ENCODE results near the gene GDI1.

The GDI1 gene

DNA sequence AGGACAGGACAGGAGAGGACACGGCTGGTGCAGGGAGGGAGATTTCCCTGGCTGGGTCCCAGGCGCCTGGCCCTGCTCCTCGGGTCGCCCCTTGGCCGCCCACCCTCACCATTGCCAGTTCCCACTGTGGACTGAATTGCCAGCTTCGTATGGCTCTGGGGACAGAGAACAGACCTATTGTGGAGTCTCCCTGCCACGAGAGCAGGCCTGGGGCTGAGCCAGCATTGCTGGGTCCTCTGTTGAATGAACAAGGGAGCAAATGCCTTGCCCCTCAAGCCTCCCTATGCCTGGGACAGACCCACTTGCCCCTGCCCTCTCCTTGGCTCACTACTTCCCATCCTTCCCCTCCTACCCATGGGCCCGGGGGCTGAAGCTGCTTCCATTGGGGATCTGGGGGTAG is 25.4 kb downstream of the GDI1 start:
- no peak for DNase-seq (ENCODE audit: low read depth in 2 of 2)

DNA sequence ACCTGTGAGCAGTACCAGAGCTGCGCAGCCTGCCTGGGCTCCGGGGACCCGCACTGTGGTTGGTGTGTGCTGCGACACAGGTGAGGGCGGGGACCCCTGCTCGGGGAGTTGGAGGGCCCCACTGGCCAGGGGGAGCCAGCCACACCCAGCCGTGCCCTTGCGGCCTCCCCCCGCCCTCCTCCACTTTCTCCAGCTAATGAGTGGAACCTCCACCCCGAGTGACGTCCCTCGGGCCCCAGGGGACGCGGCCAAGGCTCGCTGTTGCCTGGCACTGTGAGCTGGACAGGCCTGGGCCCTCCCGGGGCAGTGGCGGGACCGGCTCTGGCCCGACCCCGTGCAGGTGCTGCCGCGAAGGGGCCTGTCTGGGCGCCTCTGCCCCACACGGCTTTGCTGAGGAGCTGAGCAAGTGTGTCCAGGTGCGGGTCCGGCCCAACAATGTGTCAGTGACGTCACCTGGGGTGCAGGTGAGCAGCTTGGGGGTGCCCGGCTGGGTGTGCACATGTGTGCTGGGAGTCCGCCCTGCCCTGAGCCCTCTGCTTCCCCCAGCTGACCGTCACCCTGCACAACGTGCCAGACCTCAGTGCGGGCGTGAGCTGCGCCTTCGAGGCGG is 26.8 kb downstream of the GDI1 start:
- DNase-seq (ENCODE audit: low read depth in 2 of 2) = no peak

DNA sequence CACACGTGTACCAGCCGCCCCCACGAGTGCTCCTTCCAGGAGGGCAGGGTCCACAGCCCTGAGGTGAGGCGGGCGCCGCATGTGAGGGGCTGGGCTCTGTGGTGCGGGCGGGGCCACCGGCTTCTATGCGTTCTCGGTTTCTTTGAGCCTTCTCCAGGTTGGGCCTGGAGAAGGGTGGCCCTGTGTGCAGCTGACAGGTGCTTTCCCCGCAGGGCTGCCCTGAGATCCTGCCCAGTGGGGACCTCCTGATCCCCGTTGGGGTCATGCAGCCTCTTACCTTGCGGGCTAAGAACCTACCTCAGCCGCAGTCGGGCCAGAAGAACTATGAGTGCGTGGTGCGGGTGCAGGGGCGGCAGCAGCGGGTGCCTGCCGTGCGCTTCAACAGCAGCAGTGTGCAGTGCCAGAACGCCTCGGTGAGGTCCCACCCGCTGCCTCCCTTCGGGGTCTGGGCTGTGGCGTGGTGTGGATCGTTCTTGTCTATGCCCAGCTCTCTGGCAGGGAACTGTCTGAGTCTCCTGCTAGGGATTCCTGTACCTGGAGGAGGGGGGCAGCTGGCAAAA is 27.9 kb downstream of the GDI1 start:
- DNase-seq (ENCODE audit: low read depth in 2 of 2) = no peak

DNA sequence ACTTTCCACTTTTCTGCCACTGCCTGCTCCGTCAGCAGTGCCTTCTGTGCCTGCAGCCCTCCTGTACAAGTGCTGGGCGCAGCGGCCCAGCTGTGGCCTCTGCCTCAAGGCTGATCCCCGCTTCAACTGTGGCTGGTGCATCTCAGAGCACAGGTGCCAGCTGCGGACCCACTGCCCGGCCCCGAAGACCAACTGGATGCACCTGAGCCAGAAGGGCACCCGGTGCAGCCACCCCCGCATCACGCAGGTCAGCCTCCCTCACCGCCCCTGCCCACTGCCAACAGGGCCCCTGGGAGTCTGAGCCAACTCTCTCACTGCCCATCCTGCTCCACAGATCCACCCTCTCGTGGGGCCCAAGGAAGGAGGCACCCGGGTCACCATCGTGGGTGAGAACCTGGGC is 28.6 kb downstream of the GDI1 start:
- DNase-seq (ENCODE audit: low read depth in 2 of 2) = no peak

- DNase-seq (ENCODE audit: low read depth in 2 of 2) = no peak
These were observed 29.1 kb downstream of the GDI1 start for GRCh38 chrX:154466036-154466435.

DNA sequence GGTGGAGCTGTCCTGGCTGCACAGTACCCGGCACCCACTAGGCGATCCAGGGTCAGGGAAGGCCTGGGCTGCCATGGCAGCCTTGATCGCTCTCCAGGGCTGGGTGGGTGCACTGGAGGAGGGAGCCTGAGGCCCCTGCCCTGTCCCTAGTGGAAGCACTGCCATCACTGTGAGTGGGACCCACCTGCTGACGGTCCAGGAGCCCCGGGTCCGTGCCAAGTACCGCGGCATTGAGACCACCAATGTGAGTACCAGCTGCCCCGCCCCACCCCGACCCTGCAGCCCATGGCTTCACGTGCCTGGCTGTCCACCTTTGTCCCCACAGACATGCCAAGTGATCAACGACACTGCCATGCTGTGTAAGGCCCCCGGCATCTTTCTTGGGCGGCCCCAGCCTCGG is 30.0 kb downstream of the GDI1 start:
- DNase-seq (ENCODE audit: low read depth in 2 of 2) = no peak

DNA sequence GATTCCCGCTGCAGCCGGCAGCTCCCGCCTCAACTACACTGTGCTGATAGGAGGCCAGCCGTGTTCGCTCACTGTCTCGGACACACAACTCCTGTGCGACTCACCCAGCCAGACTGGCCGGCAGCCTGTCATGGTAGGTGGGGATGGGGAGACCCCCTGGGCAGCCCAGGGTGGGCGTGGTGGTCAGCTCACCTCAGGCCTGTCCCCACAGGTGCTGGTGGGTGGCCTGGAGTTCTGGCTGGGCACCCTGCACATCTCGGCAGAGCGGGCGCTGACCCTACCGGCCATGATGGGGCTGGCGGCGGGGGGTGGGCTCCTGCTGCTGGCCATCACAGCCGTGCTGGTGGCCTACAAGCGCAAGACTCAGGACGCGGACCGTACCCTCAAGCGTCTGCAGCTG is 30.6 kb downstream of the GDI1 start:
- DNase-seq (ENCODE audit: low read depth in 2 of 2) = no peak

DNA sequence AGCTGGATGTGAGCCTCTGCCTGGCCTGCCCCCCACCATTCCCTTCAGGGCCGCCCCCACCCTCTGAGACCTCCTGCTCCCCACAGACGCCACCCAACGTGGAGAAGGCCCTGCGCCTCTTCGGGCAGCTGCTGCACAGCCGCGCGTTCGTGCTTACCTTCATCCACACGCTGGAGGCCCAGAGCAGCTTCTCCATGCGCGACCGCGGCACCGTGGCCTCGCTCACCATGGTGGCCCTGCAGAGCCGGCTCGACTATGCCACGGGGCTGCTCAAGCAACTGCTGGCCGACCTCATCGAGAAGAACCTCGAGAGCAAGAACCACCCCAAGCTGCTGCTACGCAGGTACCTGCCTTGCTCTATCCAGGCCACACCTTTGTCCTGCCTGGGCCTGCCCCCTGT is 31.3 kb downstream of the GDI1 start:
- no peak for DNase-seq (ENCODE audit: low read depth in 2 of 2)

DNA sequence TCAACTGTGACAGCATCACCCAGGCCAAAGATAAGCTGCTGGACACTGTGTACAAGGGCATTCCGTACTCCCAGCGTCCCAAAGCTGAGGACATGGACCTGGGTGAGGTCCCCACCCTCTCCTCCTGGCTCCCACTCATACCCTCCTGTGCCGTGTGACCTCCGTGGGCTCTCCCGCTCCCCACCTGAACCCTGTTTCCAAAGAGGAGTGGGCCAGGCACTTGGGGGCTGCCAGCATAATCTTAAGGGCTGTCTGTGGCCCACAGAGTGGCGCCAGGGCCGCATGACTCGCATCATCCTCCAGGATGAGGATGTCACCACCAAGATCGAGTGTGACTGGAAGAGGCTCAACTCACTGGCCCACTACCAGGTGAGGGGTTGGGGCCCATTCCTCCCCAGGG is 32.2 kb downstream of the GDI1 start:
- DNase-seq (ENCODE audit: low read depth in 2 of 2) = no peak

- DNase-seq (ENCODE audit: low read depth in 2 of 2) = no peak
These were observed 32.9 kb downstream of the GDI1 start for GRCh38 chrX:154469880-154470279.

DNA sequence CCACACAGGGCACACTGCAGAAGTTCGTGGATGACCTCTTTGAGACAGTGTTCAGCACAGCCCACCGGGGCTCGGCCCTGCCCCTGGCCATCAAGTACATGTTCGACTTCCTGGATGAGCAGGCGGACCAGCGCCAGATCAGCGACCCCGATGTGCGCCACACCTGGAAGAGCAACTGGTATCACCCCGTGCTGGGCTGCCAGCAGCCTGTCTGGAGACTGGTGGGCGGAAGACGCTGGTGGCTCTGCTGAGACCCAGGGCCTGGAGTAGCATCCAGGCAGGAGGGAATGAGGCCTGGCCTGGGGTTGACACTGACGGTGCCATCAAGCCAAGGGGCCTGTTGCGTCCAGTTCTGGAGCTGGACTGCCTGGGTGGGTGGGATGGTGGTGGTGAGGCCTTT is 33.5 kb downstream of the GDI1 start:
- DNase-seq (ENCODE audit: low read depth in 2 of 2) = no peak

- no peak for DNase-seq (ENCODE audit: low read depth in 2 of 2)
These were observed 34.1 kb downstream of the GDI1 start for GRCh38 chrX:154470914-154471568.

- no peak for DNase-seq (ENCODE audit: low read depth in 2 of 2)
These were observed 35.1 kb downstream of the GDI1 start for GRCh38 chrX:154471839-154472684.

DNA sequence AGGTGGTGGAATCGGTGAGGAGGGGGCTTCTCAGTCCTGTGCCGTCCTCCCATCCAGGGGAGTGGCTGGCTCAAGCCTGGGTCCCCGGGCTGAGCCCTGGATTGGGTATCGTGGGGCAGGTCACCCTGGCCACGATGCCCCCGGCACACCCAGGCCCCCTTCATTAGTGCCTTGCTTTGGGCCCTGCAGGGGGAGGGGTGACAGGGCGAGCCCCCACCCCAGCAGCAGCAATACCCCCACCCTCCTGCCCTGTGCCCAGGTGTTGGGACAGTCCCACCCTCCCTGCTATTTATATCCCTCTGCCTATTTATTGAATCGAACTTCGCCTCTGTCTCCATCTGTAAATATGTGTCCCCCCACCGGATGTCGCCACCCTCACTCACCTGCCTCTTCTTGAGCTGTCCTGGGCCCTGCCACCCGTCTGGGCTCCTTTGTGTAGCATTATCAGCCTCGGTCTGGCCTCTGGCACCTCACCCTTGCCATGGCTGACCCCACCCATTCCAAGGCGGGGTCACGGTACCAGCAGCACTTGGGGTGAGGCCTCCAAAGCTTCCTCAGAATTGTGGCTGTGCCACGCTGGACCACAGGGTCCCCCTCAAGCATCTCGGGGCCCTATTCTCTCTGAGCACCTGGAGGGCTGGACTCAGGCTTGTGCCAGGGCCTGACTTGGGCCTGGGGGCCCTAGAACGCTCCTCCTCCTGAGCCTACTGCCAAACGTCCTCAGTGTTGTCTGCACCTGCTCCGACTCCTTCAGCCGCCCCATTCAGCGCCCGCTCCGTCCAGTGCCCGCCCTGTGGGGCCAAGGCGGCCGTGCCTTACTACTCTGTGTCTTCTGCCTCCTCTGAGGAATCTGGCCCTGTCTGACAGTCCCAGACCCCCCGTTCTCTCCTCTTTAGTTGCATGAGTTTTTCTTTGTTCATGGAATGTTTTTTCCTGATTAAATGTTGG is 36.0 kb downstream of the GDI1 start:
- no peak for DNase-seq (ENCODE audit: low read depth in 2 of 2)

GRCh38 chrX:154473683-154474082 is 36.7 kb downstream of the GDI1 start:
- no peak for DNase-seq (ENCODE audit: low read depth in 2 of 2)

- DNase-seq (ENCODE audit: low read depth in 2 of 2) = no peak
These were observed 39.9 kb downstream of the GDI1 start for GRCh38 chrX:154476821-154477220.

GRCh38 chrX:154477891-154478477 is 41.0 kb downstream of the GDI1 start:
- DNase-seq (ENCODE audit: low read depth in 2 of 2) = no peak

DNA sequence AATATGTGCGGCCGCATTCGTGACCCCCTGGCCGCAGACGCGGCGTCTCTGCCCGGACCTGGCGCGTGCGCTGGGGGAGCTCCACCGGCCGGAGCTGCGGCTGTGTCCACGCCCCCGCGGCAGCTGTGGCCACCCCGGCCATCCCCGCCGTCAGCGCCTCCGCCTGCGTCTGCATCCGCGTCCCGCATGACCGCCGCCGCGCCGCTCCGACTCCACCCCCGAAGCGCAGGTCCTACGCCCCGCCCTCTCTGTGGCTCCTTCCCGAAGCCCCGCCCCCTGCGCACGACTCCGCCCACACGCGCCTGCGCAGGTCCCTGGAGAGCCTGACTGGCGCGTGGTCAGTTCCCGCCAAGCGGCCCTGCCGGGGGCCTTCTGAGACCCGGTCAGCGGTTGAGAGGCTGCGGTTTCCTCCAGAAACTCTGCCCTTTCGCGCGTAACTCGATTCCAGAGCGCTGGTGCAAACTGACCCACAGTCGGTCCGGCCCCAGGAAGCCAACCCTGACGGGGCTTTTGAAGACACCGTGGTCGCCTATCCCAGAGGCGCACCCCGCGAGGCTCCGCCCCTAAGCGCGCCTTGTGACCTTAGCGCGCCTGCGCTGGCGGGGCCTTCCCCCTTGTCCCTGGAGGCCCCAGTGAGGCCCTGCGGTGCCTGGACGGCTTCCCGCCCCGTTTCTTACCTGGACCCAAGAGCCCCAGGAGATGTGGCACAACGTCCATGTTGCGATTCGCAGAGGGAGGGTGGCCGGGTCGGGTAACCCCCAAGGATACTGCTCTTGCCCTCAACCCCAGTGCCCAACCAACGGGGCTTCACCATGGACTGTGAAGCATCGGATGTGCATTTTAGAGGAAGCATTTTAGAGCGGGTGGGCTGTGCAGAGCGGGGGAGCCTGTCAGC is 42.0 kb downstream of the GDI1 start, which contains the start of gene LAGE3:
Gene LAGE3 (minus strand): TSS at position 554 of the 895 bp plus-strand sequence. CDS start 366 bp downstream, at position 188.
- peak; percentile 91 for DNase-seq (ENCODE audit: low read depth in 2 of 2)

GRCh38 chrX:154481195-154481594 is 44.2 kb downstream of the GDI1 start:
- no peak for DNase-seq (ENCODE audit: low read depth in 2 of 2)
